ENCODE results near the gene SEPHS2. TPM values are rescaled to one million over a fixed set of nuclear protein-coding genes. Genes with fewer than 3 reads are reported as not detected.

Gene SEPHS2
- total RNA-seq, 1 experiment from 2014 or later, result 52.6 TPM

- Histone ChIP-seq H3K56ac (ENCODE audit: insufficient read length, low read depth, low read length) (no peak overlapping the region), H4K91ac (ENCODE audit: insufficient read length, low read depth, low read length) (no peak overlapping the region), H4K5ac (ENCODE audit: insufficient read length, low read depth, low read length) (no peak overlapping the region), H3K79me1 (ENCODE audit: insufficient read depth, low read depth, low read length, poor library complexity, severe bottlenecking) (no peaks in the 10 kb centered on the region), H2BK20ac (ENCODE audit: low read depth, low read length, poor library complexity, severe bottlenecking) (no peak overlapping the region), H3K4ac (ENCODE audit: low read depth, low read length) (no peak overlapping the region), H2AFZ (ENCODE audit: low read length) (no peak overlapping the region), H2BK15ac (ENCODE audit: low read depth, low read length) (no peak overlapping the region), H2BK120ac (ENCODE audit: low read depth, low read length, poor library complexity, severe bottlenecking) (no peak overlapping the region), H3K4me2 (ENCODE audit: insufficient read depth, insufficient read length, low read length) (no peak overlapping the region), H3K23me2 (ENCODE audit: insufficient read length, low read depth, low read length, poor library complexity, severe bottlenecking) (peaks cover 8% of the 10 kb centered on the region), H3K27me3 (ENCODE audit: insufficient read depth, low read length) (no peaks in the 10 kb centered on the region), H4K20me1 (ENCODE audit: control insufficient read depth, insufficient read depth, insufficient read length) (no peaks in the 10 kb centered on the region), H3K18ac (ENCODE audit: insufficient read length, low read depth, low read length) (no peak overlapping the region), H2AK5ac (ENCODE audit: insufficient read length, low read length) (no peak overlapping the region), H3K79me2 (ENCODE audit: insufficient read depth, low read length) (no peaks in the 10 kb centered on the region), H3K9ac (ENCODE audit: extremely low read depth, insufficient read length, low read length) (no peak overlapping the region), H4K8ac (replicated peaks; ENCODE audit: insufficient read length, low read depth, low read length) (no peak overlapping the region), H2BK5ac (ENCODE audit: insufficient read length, low read length) (no peak overlapping the region), H3K4me1 (ENCODE audit: insufficient read depth, low read length) (no peaks in the 10 kb centered on the region), H3K14ac (ENCODE audit: insufficient read depth, low read length) (no peak overlapping the region), H3K23ac (ENCODE audit: insufficient read length, low read depth, low read length) (no peak overlapping the region), H3K27ac (ENCODE audit: insufficient read length, low read depth, low read length) (no peak overlapping the region), H3K9me3 (ENCODE audit: control insufficient read depth, low read depth, low read length) (no peaks in the 10 kb centered on the region), H3T11ph (ENCODE audit: low read length) (no peak overlapping the region), H2BK12ac (ENCODE audit: insufficient read length, low read depth, low read length) (no peak overlapping the region)
- no peak overlapping the region for H3K4me3 Mint-ChIP-seq
- DNase-seq, result no peak
- no peaks in the 10 kb centered on the region; the same call in none of the 2 replicates for H3K27me3 Mint-ChIP-seq (ENCODE audit: low read depth)
- peaks cover 7 to 12% of the 10 kb centered on the region in 2 experiments for H3K4me1 Mint-ChIP-seq
- no peak overlapping the region for H3K27ac Mint-ChIP-seq
- no CpG with 5 or more reads among the region's 4 CpGs for WGBS (ENCODE audit: extremely low coverage, insufficient read length, low lambda C conversion rate)
- H3K9me3 Mint-ChIP-seq, result no peaks in the 10 kb centered on the region; a peak in 1 of 5 replicates
- TF ChIP-seq CTCF (conservative IDR thresholded peaks at IDR 0.05), result no peak
- H3K36me3 Mint-ChIP-seq (ENCODE audit: insufficient read depth in 1 of 3, low read depth in 3 of 3), result peaks cover 19 to 43% (median 39%) of the 10 kb centered on the region in 3 experiments; a peak in 6 of 7 replicates
These were observed 29.5 kb downstream of the SEPHS2 start for GRCh38 chr16:30416047-30416603.
